ENCODE results near the gene ESPN. TPM values are rescaled to one million over a fixed set of nuclear protein-coding genes. Genes with fewer than 3 reads are reported as not detected.
A peak's percentile ranks its signal among the peaks of the same experiment; 100 is the strongest.

ESPN gene
- total RNA-seq, 1 experiment from 2014 or later, result 2.2 TPM

DNA sequence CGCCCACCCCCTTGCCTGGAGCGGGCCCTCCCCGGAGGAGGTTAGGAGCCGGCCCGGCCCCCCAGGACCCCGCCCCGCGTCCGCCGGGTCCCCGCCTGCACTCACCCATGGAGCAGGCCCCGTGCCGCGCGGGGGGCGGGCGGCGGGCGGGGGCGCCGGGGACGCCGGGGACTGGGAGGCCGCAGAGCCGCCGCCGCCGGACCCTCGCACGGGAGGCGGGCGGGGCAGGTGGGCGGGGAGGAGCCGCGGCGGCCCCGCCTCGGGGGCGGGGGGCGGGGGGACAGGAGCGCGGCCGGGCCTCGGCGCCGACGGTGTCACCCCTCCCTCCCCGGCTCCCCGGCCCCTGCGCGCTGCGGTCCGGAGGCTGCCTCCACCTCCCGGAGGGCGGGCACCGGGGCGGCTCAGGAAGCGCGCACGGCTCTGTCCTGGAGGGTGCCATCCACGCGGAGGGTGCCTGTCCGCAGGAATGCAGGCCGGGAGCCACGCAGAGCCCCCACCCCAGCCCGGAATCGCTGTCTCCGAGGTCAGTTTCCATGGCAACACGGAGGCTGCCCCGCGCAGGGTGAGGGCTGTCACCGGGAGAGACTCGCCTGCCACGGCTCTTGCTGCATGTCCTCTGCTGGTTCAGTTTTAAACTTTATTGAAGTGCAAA is 72.8 kb downstream of the ESPN start:
- Mint-ChIP-seq H3K4me1 (ENCODE audit: low read depth, unreplicated experiment) (no peaks in the 10 kb centered on the region), H3K27ac (ENCODE audit: unreplicated experiment) (no peak overlapping the region), H3K36me3 (ENCODE audit: insufficient read depth, unreplicated experiment) (peaks cover 5% of the 10 kb centered on the region), H3K4me3 (ENCODE audit: low read depth, unreplicated experiment) (peak overlapping the region; percentile 45), H3K27me3 (ENCODE audit: unreplicated experiment) (peaks cover 59% of the 10 kb centered on the region), H3K9me3 (ENCODE audit: low read depth, unreplicated experiment) (no peaks in the 10 kb centered on the region)
- intact Hi-C loops (cut with micrococcal nuclease; ENCODE audit: unreplicated experiment), result no loop called here
- no TSS peak for BruUV-seq (replicated peaks)
- TF ChIP-seq, protein P1, sequence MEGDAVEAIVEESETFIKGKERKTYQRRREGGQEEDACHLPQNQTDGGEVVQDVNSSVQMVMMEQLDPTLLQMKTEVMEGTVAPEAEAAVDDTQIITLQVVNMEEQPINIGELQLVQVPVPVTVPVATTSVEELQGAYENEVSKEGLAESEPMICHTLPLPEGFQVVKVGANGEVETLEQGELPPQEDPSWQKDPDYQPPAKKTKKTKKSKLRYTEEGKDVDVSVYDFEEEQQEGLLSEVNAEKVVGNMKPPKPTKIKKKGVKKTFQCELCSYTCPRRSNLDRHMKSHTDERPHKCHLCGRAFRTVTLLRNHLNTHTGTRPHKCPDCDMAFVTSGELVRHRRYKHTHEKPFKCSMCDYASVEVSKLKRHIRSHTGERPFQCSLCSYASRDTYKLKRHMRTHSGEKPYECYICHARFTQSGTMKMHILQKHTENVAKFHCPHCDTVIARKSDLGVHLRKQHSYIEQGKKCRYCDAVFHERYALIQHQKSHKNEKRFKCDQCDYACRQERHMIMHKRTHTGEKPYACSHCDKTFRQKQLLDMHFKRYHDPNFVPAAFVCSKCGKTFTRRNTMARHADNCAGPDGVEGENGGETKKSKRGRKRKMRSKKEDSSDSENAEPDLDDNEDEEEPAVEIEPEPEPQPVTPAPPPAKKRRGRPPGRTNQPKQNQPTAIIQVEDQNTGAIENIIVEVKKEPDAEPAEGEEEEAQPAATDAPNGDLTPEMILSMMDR (IDR thresholded peaks at IDR 0.05; ENCODE audit: unreplicated experiment), result no peak
- CTCF ChIA-PET, result no interaction called here
- DNase-seq, result no peak

DNA sequence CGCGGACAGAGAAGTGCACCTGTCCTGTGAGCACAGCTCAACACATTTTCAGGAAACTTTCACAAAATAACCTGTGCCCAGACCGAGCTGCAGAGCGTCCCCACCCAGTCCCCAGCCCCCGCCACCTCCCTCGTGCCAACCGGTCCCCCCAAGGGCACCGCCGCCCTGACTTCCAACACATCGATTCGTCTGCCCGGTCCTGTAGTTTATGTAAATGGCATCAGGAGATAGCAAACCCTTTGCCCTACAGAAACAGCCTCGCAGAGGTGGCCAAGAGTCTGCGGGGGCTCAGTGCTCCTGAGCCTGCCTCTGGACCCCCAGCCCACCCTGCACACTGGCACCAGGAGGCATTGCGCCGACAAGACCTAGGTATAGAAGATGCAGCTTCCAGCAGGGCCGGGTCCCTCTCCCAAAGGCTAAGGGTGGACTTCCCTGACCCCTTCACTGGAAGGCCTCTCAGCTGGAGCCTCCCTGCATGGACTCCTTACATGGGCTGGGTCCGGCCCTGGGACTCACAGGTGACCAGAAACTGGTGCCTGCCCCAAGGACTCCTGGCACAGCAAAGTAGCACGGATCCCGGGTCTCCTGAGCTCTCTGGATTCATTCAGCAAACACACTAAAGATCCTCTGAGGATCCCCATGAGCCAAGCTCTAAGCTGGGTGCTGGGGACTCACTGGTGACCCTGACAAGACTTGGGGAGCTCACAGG is 73.4 kb downstream of the ESPN start:
- Mint-ChIP-seq H3K36me3 (ENCODE audit: insufficient read depth, unreplicated experiment) (peaks cover 5% of the 10 kb centered on the region), H3K4me3 (ENCODE audit: low read depth, unreplicated experiment) (peak overlapping the region; percentile 45), H3K27me3 (ENCODE audit: unreplicated experiment) (peaks cover 59% of the 10 kb centered on the region), H3K4me1 (ENCODE audit: low read depth, unreplicated experiment) (no peaks in the 10 kb centered on the region), H3K27ac (ENCODE audit: unreplicated experiment) (no peak overlapping the region), H3K9me3 (ENCODE audit: low read depth, unreplicated experiment) (no peaks in the 10 kb centered on the region)
- TF ChIP-seq, protein P1 (IDR thresholded peaks at IDR 0.05; ENCODE audit: unreplicated experiment), result no peak
- intact Hi-C loops (cut with micrococcal nuclease; ENCODE audit: unreplicated experiment), result no loop called here
- no peak for DNase-seq
- CTCF ChIA-PET, result no interaction called here
- BruUV-seq (replicated peaks), result no TSS peak

DNA sequence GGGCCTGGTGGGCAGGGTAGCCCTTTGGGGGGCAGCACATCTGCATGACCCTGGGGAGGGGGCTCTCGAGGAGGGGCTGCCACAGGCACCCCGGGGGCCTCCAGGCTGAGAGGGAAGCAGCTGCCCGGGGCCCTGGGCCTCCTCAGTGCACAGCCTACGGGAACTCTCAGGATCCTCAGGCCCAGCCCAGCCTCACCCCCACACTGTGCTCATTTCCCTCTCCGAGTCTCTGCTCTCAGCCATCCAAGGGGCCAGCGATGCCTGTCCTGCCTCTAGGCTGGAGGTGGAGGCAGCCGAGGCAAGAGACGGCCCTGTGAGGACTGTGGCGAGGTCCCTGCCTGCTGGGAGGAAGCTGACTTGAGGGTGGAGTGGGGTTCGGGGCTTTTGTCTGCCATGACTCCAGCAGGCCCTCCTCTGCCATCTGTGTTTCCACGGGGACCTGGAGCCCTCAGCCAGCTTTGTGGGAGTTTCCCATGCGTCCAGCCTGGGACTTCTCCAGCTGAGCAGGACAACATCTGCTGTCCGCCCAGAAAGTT is 74.1 kb downstream of the ESPN start:
- TF ChIP-seq, protein P1 (IDR thresholded peaks at IDR 0.05; ENCODE audit: unreplicated experiment), result no peak
- no peaks in the 10 kb centered on the region for H3K9me3 Mint-ChIP-seq (ENCODE audit: low read depth, unreplicated experiment)
- no peak for DNase-seq
- peaks cover 59% of the 10 kb centered on the region for H3K27me3 Mint-ChIP-seq (ENCODE audit: unreplicated experiment)
- no peaks in the 10 kb centered on the region for H3K4me1 Mint-ChIP-seq (ENCODE audit: low read depth, unreplicated experiment)
- CTCF ChIA-PET, result no interaction called here
- no peak overlapping the region for H3K4me3 Mint-ChIP-seq (ENCODE audit: low read depth, unreplicated experiment)
- no TSS peak for BruUV-seq (replicated peaks)
- H3K36me3 Mint-ChIP-seq (ENCODE audit: insufficient read depth, unreplicated experiment), result peaks cover 5% of the 10 kb centered on the region
- H3K27ac Mint-ChIP-seq (ENCODE audit: unreplicated experiment), result no peak overlapping the region
- intact Hi-C loops (cut with micrococcal nuclease; ENCODE audit: unreplicated experiment), result no loop called here

DNA sequence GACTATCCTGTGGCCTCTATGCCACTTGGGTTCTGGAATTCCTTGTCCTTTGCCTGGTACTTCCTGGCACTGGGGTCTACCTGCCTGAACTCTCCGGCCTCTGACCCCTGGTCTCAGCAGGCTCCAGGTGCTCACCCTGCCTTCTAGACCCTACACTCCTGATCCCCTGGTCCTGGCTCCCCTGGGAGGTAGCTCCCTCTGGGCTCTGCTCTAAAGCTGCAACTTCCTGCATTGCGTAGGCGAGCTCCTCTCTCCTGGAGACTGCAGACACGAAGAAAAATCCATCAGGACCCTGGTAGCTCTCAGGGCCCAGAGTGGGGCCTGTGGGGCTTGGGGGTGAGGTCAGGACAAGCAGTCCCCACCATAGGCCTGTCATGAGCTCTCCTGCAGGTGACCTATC is 74.7 kb downstream of the ESPN start:
- Mint-ChIP-seq H3K36me3 (ENCODE audit: insufficient read depth, unreplicated experiment) (peaks cover 8% of the 10 kb centered on the region), H3K4me3 (ENCODE audit: low read depth, unreplicated experiment) (no peak overlapping the region), H3K9me3 (ENCODE audit: low read depth, unreplicated experiment) (no peaks in the 10 kb centered on the region), H3K27me3 (ENCODE audit: unreplicated experiment) (peaks cover 59% of the 10 kb centered on the region), H3K27ac (ENCODE audit: unreplicated experiment) (no peak overlapping the region), H3K4me1 (ENCODE audit: low read depth, unreplicated experiment) (no peaks in the 10 kb centered on the region)
- BruUV-seq (replicated peaks), result no TSS peak
- intact Hi-C loops (cut with micrococcal nuclease; ENCODE audit: unreplicated experiment), result no loop called here
- CTCF ChIA-PET, result no interaction called here
- TF ChIP-seq, protein P1 (IDR thresholded peaks at IDR 0.05; ENCODE audit: unreplicated experiment), result no peak
- DNase-seq, result no peak

All from Calu3 (cell line).